WTC11 (cell line): Measurements from ENCODE around the gene ZMIZ1. TPM values are rescaled to one million over a fixed set of nuclear protein-coding genes. Genes with fewer than 3 reads are reported as not detected.

Experiments used
- ATAC-seq: fragments of 200-7000 bp; cut with Tn5 transposase; 2 replicates; pipeline ENCODE4 v1.10.0; 2021; ENCODE audit warnings: mild to moderate bottlenecking, moderate library complexity
- CTCF ChIA-PET: fragments of 300-600 bp; sonication (Branson Sonifier 250); formaldehyde crosslinking; loops from one replicate; lab custom pipeline; 2021; ENCODE audit warnings: antibody characterized with exemption; lab: Charles Lee
- POLR2A ChIA-PET: fragments of 350-600 bp; sonication (Branson Sonifier 250); formaldehyde crosslinking; loops from one replicate; lab custom pipeline; 2021; ENCODE audit warnings: antibody characterized with exemption; lab: Charles Lee
- DNase-seq: peaks from one replicate; pipeline ENCODE4 v3.0.0; 2021; ENCODE audit warnings: low spot score
- H3K27ac Mint-ChIP-seq: 2 replicates; pipeline ENCODE4 v1.8.0; 2021; ENCODE audit warnings: mixed read lengths
- H3K27me3 Mint-ChIP-seq: 2 replicates; pipeline ENCODE4 v1.8.0; 2021; ENCODE audit warnings: low read depth, mild to moderate bottlenecking, moderate library complexity, mixed read lengths
- H3K36me3 Mint-ChIP-seq: 2 replicates; pipeline ENCODE4 v1.8.0; 2021; ENCODE audit warnings: mixed read lengths
- H3K4me1 Mint-ChIP-seq: 2 replicates; pipeline ENCODE4 v1.8.0; 2022; ENCODE audit warnings: mixed read lengths
- H3K4me3 Mint-ChIP-seq: 2 replicates; pipeline ENCODE4 v1.8.0; 2021; ENCODE audit warnings: mild to moderate bottlenecking, moderate library complexity, mixed read lengths
- H3K9me3 Mint-ChIP-seq: 2 replicates; pipeline ENCODE4 v1.8.0; 2021; ENCODE audit warnings: mixed read lengths
- CREB1 ChIP-seq: sonication (generic); formaldehyde crosslinking; IDR thresholded peaks from 2 replicates; pipeline ENCODE4 v1.8.0; 2023; ENCODE audit warnings: mild to moderate bottlenecking, missing genetic modification reagents
- E2F5 ChIP-seq: sonication (generic); formaldehyde crosslinking; IDR thresholded peaks from 2 replicates; pipeline ENCODE4 v1.8.1; 2022; ENCODE audit warnings: mild to moderate bottlenecking, moderate library complexity, missing genetic modification reagents
- ESRRA ChIP-seq: sonication (generic); formaldehyde crosslinking; IDR thresholded peaks from 2 replicates; pipeline ENCODE4 v1.8.1; 2022; ENCODE audit warnings: mild to moderate bottlenecking, missing genetic modification reagents, borderline replicate concordance
- GABPB1 ChIP-seq: sonication (generic); formaldehyde crosslinking; IDR thresholded peaks from 2 replicates; pipeline ENCODE4 v1.8.1; 2023; ENCODE audit warnings: mild to moderate bottlenecking, missing genetic modification reagents
- MLX ChIP-seq: sonication (generic); formaldehyde crosslinking; IDR thresholded peaks from 2 replicates; pipeline ENCODE4 v1.8.1; 2023; ENCODE audit warnings: mild to moderate bottlenecking, missing genetic modification reagents, moderate library complexity
- NR1H2 ChIP-seq: sonication (generic); formaldehyde crosslinking; IDR thresholded peaks from 2 replicates; pipeline ENCODE4 v1.9.0; 2021; ENCODE audit warnings: mild to moderate bottlenecking, moderate library complexity, missing genetic modification reagents
- PRRX2 ChIP-seq: fragments of 250-450 bp; sonication (Bioruptor Pico); IDR thresholded peaks from 2 replicates; pipeline ENCODE4 v1.8.0; 2021; ENCODE audit warnings: mild to moderate bottlenecking
- SMAD3 ChIP-seq: sonication (generic); formaldehyde crosslinking; IDR thresholded peaks from 2 replicates; pipeline ENCODE4 v1.8.0; 2022; ENCODE audit warnings: missing genetic modification reagents, mild to moderate bottlenecking, borderline replicate concordance
- STAT6 ChIP-seq: sonication (generic); formaldehyde crosslinking; conservative IDR thresholded peaks from 2 replicates; pipeline ENCODE4 v1.8.1; 2023; ENCODE audit warnings: mild to moderate bottlenecking, low read depth, missing genetic modification reagents, moderate library complexity
- ZBTB43 ChIP-seq: sonication (generic); formaldehyde crosslinking; IDR thresholded peaks from 2 replicates; pipeline ENCODE4 v1.8.1; 2023; ENCODE audit warnings: mild to moderate bottlenecking, missing genetic modification reagents
- ZMAT4 ChIP-seq: fragments of 250-450 bp; sonication (Bioruptor Pico); IDR thresholded peaks from 2 replicates; pipeline ENCODE4 v1.9.0; 2021; ENCODE audit warnings: mild to moderate bottlenecking
- ZNF219 ChIP-seq: sonication (generic); formaldehyde crosslinking; IDR thresholded peaks from 2 replicates; pipeline ENCODE4 v1.8.0; 2023; ENCODE audit warnings: missing genetic modification reagents, mild to moderate bottlenecking, borderline replicate concordance
- ZNF281 ChIP-seq: sonication (generic); formaldehyde crosslinking; IDR thresholded peaks from 2 replicates; pipeline ENCODE4 v1.8.0; 2023; ENCODE audit warnings: mild to moderate bottlenecking, missing genetic modification reagents
- ZNF317 ChIP-seq: sonication (generic); formaldehyde crosslinking; IDR thresholded peaks from 2 replicates; pipeline ENCODE4 v1.8.1; 2023; ENCODE audit warnings: low read depth, mild to moderate bottlenecking, moderate library complexity, missing genetic modification reagents, borderline replicate concordance
- ZNF425 ChIP-seq: fragments of 250-450 bp; sonication (Bioruptor Pico); conservative IDR thresholded peaks from 2 replicates; pipeline ENCODE4 v1.9.0; 2021; ENCODE audit warnings: mild to moderate bottlenecking
- total RNA-seq: library from RNA; stranded (reverse); gene quantifications from 3 replicates; pipeline ENCODE4 v1.2.3, GENCODE V29; 2021

The ZMIZ1 gene
- total RNA-seq, 1 experiment from 2014 or later = 44.4 TPM

GRCh38 chr10:79314761-79315601 is 246.2 kb downstream of the ZMIZ1 start:
- no peak overlapping the region for H3K27ac Mint-ChIP-seq
- H3K36me3 Mint-ChIP-seq = no peaks in the 10 kb centered on the region; the same call in 1 of the 2 replicates
- H3K27me3 Mint-ChIP-seq = no peaks in the 10 kb centered on the region; the same call in 1 of the 2 replicates

More at GRCh38 chr10:79314761-79315601, 246.2 kb downstream of the ZMIZ1 start:
- no peak overlapping the region for H3K4me3 Mint-ChIP-seq
- DNase-seq = no peak
- TF ChIP-seq ZNF281 (no peak), SMAD3 (CRISPR knock-in tag) (no peak), ZNF317 (CRISPR knock-in tag) (no peak), MLX (no peak), ZMAT4 (CRISPR knock-in tag) (no peak), ZBTB43 (CRISPR knock-in tag) (no peak), ZNF425 (no peak), PRRX2 (CRISPR knock-in tag) (no peak), ZNF219 (CRISPR knock-in tag) (no peak), GABPB1 (CRISPR knock-in tag) (no peak), STAT6 (CRISPR knock-in tag) (no peak), CREB1 (CRISPR knock-in tag) (no peak), NR1H2 (CRISPR knock-in tag) (no peak), ESRRA (CRISPR knock-in tag) (no peak), E2F5 (no peak)
- ATAC-seq = no peak
- peaks cover 25% of the 10 kb centered on the region for H3K4me1 Mint-ChIP-seq
- peaks cover 10% of the 10 kb centered on the region for H3K9me3 Mint-ChIP-seq
- ChIA-PET POLR2A (no interaction called here), CTCF (interaction anchor here (0.5 to 1.0 kb wide), 2 partner anchors 22 to 722 kb away, joined by 3 to 4 read pairs; no protein-coding TSS in a partner anchor)
